Loucy (cell line): ENCODE data around the gene CCDC73.

Experiments used
- CTCF ChIP-seq: fragments of 200-600 bp; sonication (generic); conservative IDR thresholded peaks from 2 replicates; pipeline ENCODE4 v1.5.1; 2014; ENCODE audit warnings: mild to moderate bottlenecking, antibody characterized with exemption, low read length
- EZH2phosphoT487 ChIP-seq: fragments of 200-600 bp; IDR thresholded peaks from 2 replicates; pipeline ENCODE4 v1.6.1; 2018; ENCODE audit warnings: antibody characterized with exemption, mild to moderate bottlenecking, moderate library complexity, borderline replicate concordance

GRCh38 chr11:32561835-32562234, 232.6 kb downstream of the CCDC73 start:
- TF ChIP-seq CTCF (no peak), EZH2phosphoT487 (no peak)
